ENCODE measurements around the gene SYTL2.

DNA sequence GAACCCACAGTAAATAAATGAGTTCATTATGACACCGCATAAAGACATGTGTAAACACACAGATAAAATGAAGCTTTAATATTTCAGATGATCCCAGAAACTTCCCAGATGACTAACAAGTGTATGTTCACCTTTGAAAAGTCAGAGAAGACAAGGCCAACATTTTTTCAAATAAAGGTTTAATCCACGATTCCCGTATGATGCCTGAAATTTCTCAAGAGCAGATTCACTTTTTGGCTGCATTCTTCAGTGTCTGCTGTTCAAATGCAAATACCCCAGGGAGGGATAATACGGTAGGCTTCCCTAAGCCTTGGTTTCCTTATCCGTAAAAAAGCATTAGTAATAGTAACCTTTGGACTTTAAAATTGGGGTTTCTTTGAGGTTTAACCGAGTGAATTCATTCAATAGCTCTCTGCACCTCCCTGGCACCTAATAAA lies 62.5 kb downstream of the SYTL2 start:
- TF ChIP-seq, protein P1, sequence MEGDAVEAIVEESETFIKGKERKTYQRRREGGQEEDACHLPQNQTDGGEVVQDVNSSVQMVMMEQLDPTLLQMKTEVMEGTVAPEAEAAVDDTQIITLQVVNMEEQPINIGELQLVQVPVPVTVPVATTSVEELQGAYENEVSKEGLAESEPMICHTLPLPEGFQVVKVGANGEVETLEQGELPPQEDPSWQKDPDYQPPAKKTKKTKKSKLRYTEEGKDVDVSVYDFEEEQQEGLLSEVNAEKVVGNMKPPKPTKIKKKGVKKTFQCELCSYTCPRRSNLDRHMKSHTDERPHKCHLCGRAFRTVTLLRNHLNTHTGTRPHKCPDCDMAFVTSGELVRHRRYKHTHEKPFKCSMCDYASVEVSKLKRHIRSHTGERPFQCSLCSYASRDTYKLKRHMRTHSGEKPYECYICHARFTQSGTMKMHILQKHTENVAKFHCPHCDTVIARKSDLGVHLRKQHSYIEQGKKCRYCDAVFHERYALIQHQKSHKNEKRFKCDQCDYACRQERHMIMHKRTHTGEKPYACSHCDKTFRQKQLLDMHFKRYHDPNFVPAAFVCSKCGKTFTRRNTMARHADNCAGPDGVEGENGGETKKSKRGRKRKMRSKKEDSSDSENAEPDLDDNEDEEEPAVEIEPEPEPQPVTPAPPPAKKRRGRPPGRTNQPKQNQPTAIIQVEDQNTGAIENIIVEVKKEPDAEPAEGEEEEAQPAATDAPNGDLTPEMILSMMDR (IDR thresholded peaks at IDR 0.05; ENCODE audit: poor library complexity, severe bottlenecking): no peak
- TF ChIP-seq EZH2 (IDR thresholded peaks at IDR 0.05; ENCODE audit: borderline replicate concordance, insufficient read depth, low read length, poor library complexity, severe bottlenecking) (no peak), EP300 (conservative IDR thresholded peaks at IDR 0.05; ENCODE audit: poor library complexity, severe bottlenecking) (no peak), SMC3 (conservative IDR thresholded peaks at IDR 0.05; ENCODE audit: poor library complexity) (no peak), POLR2AphosphoS5 (IDR thresholded peaks at IDR 0.05) (no peak), RAD21 (conservative IDR thresholded peaks at IDR 0.05) (no peak), TAF1 (IDR thresholded peaks at IDR 0.05; ENCODE audit: low read depth) (no peak)
- TF ChIP-seq, protein P2, sequence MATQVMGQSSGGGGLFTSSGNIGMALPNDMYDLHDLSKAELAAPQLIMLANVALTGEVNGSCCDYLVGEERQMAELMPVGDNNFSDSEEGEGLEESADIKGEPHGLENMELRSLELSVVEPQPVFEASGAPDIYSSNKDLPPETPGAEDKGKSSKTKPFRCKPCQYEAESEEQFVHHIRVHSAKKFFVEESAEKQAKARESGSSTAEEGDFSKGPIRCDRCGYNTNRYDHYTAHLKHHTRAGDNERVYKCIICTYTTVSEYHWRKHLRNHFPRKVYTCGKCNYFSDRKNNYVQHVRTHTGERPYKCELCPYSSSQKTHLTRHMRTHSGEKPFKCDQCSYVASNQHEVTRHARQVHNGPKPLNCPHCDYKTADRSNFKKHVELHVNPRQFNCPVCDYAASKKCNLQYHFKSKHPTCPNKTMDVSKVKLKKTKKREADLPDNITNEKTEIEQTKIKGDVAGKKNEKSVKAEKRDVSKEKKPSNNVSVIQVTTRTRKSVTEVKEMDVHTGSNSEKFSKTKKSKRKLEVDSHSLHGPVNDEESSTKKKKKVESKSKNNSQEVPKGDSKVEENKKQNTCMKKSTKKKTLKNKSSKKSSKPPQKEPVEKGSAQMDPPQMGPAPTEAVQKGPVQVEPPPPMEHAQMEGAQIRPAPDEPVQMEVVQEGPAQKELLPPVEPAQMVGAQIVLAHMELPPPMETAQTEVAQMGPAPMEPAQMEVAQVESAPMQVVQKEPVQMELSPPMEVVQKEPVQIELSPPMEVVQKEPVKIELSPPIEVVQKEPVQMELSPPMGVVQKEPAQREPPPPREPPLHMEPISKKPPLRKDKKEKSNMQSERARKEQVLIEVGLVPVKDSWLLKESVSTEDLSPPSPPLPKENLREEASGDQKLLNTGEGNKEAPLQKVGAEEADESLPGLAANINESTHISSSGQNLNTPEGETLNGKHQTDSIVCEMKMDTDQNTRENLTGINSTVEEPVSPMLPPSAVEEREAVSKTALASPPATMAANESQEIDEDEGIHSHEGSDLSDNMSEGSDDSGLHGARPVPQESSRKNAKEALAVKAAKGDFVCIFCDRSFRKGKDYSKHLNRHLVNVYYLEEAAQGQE (IDR thresholded peaks at IDR 0.05; ENCODE audit: borderline replicate concordance): no peak

Data from neural cell (in vitro differentiated cells).